ENCODE measurements around the gene COPS7A.

The COPS7A gene

DNA sequence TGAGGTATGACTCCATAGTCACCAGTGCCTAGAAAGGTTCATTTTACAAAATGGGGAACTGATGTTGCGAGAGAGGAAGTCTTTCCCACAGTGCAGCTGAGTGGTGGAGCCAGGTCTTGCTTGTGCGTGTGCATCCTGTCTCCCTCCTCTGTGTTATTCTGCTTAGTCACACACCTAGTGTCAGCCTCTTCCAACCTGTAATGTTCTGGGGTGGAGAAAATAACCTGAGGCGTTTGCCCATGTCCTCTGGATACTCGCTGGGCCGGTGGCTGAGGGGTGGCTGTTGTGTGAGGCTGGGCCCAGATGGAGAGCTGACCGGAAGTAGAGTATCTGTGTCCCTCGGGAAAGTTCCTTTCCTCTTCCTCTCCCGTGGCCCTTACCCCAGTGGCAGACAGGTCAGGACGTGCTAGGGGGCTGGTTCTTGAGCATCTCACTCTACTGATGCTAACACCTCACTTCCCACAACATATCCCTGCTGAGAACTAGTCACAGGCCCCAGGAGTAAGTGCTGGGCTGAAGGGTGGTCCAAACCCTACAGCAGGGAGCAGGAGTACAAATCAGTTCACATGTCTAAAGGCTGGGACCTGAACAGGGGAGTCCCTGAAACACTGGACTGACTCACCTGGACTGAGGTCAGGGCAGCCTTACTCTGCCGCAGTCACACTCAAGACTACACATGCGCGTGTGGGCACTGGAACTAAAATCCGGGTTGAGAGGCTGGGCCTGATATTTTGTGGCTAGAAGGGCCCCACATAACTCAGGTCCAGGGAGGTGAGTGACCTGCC, 22.1 kb downstream of the COPS7A start:
- TF ChIP-seq, protein P1, sequence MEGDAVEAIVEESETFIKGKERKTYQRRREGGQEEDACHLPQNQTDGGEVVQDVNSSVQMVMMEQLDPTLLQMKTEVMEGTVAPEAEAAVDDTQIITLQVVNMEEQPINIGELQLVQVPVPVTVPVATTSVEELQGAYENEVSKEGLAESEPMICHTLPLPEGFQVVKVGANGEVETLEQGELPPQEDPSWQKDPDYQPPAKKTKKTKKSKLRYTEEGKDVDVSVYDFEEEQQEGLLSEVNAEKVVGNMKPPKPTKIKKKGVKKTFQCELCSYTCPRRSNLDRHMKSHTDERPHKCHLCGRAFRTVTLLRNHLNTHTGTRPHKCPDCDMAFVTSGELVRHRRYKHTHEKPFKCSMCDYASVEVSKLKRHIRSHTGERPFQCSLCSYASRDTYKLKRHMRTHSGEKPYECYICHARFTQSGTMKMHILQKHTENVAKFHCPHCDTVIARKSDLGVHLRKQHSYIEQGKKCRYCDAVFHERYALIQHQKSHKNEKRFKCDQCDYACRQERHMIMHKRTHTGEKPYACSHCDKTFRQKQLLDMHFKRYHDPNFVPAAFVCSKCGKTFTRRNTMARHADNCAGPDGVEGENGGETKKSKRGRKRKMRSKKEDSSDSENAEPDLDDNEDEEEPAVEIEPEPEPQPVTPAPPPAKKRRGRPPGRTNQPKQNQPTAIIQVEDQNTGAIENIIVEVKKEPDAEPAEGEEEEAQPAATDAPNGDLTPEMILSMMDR (IDR thresholded peaks at IDR 0.05; ENCODE audit: low read depth, low read length) = no peak
- H3K4me3 ChIP-seq (ENCODE audit: low read depth, low read length) = no peak overlapping the region

DNA sequence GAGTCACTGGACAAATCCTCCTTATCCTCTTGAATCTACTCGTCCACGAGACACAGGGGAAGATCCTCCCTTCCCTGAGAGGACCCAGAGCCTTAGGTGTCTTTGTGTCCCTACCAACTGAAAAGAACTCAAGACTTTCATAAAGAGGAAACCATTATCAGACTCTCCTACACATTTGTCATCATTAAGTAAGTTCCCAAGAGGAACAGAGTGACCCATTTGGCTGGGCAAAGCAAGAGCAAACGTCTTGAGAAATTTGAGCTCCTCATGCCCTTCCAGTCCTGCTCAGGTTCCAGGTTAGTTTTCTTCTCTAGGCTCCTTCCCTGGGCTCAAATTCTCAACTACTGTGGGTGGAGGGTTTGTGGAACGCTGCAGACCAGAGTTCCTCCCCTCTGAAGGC, 23.4 kb downstream of the COPS7A start:
- TF ChIP-seq, protein P1 (IDR thresholded peaks at IDR 0.05; ENCODE audit: low read depth, low read length) = no peak
- H3K4me3 ChIP-seq (ENCODE audit: low read depth, low read length) = no peak overlapping the region

DNA sequence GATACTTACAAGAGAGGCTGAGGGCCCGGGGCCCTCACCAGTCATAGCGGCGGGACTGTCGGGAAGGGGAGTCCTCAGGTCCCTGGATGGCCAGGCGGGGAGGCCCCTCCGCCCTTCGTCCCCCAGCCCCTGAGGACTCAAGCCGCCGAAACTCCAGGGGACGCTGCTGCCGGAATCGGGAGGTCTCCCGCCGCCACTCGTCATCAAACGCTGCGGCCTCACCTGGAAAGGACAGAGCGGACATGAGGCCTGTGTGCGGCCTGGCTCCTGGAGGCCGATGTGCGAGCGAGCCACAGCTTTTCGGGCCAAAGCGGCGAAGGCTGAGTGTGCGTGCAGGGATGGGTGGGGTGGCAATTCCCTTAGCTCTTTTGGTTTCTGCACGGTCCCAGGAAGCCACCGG, 24.9 kb downstream of the COPS7A start:
- H3K4me3 ChIP-seq (ENCODE audit: low read depth, low read length) = no peak overlapping the region
- TF ChIP-seq, protein P1 (IDR thresholded peaks at IDR 0.05; ENCODE audit: low read depth, low read length) = no peak

DNA sequence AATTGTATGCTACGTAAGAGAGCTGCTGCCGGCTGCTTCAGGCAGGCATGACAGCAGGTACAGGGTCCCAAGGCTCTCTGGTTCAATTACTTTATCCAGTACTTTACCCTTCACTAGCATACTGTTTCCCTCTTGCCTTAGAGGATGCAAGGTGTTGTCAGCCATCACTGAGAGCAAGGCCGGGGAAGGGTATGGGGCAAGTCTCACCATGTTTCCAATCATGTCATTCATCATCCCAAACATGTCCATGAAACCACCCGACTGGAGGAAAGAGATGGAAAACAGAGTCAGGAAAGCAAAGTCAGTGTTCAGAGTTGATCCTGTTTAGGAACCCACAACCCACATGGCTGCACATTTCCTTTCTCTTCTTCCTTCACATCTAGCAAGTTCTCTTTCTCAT, 26.7 kb downstream of the COPS7A start:
- no peak overlapping the region for H3K4me3 ChIP-seq (ENCODE audit: low read depth, low read length)
- TF ChIP-seq, protein P1 (IDR thresholded peaks at IDR 0.05; ENCODE audit: low read depth, low read length) = no peak

DNA sequence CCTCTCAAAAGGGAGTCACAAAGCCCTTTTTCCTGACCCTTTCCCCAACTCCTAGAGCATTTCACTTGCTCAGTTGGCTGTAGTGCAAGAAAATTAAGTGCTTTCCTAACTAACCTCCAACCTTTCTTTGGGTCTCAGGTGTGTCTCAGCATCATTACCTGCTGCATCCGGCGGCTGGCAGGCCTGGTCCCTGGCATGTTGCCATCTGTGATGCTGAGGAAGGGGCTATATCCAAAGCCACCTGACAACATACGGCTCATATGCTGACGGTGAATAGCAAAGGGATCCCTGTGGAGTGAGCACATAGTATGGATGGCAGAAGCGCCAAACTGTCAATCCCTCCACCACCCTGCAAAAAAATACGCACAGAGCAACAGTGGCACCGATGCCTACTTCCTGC, 27.9 kb downstream of the COPS7A start:
- TF ChIP-seq, protein P1 (IDR thresholded peaks at IDR 0.05; ENCODE audit: low read depth, low read length) = no peak
- H3K4me3 ChIP-seq (ENCODE audit: low read depth, low read length) = peak overlapping the region; percentile 80

DNA sequence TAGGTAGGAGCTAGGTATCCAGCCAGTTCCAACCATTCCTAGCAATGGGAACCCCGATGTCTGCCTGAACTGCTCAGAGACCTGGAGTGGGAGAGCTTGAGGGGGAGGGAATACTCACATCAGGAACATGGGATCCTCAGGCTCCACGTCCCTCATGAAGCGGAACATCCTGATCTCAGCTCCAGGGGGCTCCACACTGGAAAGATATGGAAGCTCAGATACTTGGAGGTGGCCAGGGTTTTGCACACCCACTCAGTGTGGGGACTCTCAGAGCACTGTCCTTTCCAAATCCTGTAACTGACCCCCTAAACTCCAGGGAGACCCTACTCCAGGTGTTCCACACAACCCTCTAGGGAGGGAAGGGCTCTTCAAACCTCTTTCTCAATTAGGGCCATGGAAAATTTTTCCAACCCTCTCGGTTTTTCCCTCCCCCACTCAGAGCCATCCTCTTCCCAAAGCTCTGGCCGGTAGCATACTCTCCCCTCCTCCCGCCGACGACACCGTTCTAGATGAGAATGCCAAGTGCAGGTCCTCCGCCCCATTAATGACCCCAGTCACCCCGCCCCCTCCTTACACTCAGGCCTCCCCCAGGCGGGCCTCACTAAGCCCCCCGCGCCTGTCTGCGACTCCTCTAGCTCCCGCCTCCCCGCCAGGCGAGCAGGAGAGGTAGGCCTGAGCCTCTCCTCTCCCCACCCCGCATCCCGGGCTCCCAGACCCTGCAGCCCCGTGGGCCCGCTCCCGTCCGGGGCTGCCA, 28.5 kb downstream of the COPS7A start:
- peak overlapping the region; percentile 80 for H3K4me3 ChIP-seq (ENCODE audit: low read depth, low read length)
- TF ChIP-seq, protein P1 (IDR thresholded peaks at IDR 0.05; ENCODE audit: low read depth, low read length) = peak; percentile 36; the same call in 1 of the 2 replicates
